IMR-90 (cell line): ENCODE data around the gene SOX21. TPM values are rescaled to one million over a fixed set of nuclear protein-coding genes. Genes with fewer than 3 reads are reported as not detected.

Experiments
- ATAC-seq: fragments of 200-7000 bp; cut with Tn5 transposase; 2 replicates; pipeline ENCODE4 v1.9.1; 2020; ENCODE audit warnings: low read depth, mild to moderate bottlenecking, moderate library complexity
- BruUV-seq: library from RNA; stranded (reverse); fragments of 400-500 nt; replicated peaks from 2 replicates; lab custom pipeline; 2021; lab: Mats Ljungman, UMichigan
- CTCF ChIA-PET: fragments of 300-600 bp; formaldehyde crosslinking; extraction: SDS; loops from one replicate; lab custom pipeline; 2021; ENCODE audit warnings: antibody characterized with exemption; lab: Yijun Ruan, JAX
- POLR2A ChIA-PET: fragments of 300-600 bp; sonication (Branson Sonifier 250); formaldehyde crosslinking; loops from one replicate; lab custom pipeline; 2022; ENCODE audit warnings: antibody characterized with exemption; ENCODE audit not compliant: unreplicated experiment; lab: Charles Lee
- DNase-seq: peaks from one replicate; pipeline ENCODE4 v3.0.0; 2013
- H2AFZ ChIP-seq: replicated peaks from 2 replicates; pipeline ENCODE3; 2013; ENCODE audit warnings: low read length, mild to moderate bottlenecking; ENCODE audit not compliant: poor library complexity
- H2AK5ac ChIP-seq: 2 replicates; pipeline ENCODE4 v1.6.1; 2013; ENCODE audit warnings: low read depth, low read length, inconsistent platforms
- H2AK9ac ChIP-seq: replicated peaks from 2 replicates; pipeline ENCODE3; 2013; ENCODE audit warnings: mild to moderate bottlenecking, low read depth, low read length, moderate library complexity; ENCODE audit not compliant: poor library complexity
- H2BK120ac ChIP-seq: 2 replicates; pipeline ENCODE4 v1.6.1; 2013; ENCODE audit warnings: low read depth, low read length, inconsistent platforms
- H2BK15ac ChIP-seq: 3 replicates; pipeline ENCODE4 v1.6.1; 2013; ENCODE audit warnings: low read depth, low read length, inconsistent platforms
- H2BK20ac ChIP-seq: 2 replicates; pipeline ENCODE4 v1.6.1; 2013; ENCODE audit warnings: low read depth, mild to moderate bottlenecking, inconsistent platforms, low read length, moderate library complexity
- H2BK5ac ChIP-seq: 2 replicates; pipeline ENCODE4 v1.6.1; 2013; ENCODE audit warnings: mild to moderate bottlenecking, low read depth, low read length, inconsistent platforms; ENCODE audit not compliant: poor library complexity, severe bottlenecking
- H3K14ac ChIP-seq: replicated peaks from 2 replicates; pipeline ENCODE4 v1.6.1; 2013; ENCODE audit warnings: low read depth, low read length, inconsistent platforms
- H3K18ac ChIP-seq: 2 replicates; pipeline ENCODE4 v1.6.1; 2013; ENCODE audit warnings: low read depth, low read length, control low read depth
- H3K23ac ChIP-seq: 2 replicates; pipeline ENCODE4 v1.6.1; 2013; ENCODE audit warnings: low read depth, low read length, inconsistent platforms
- H3K27ac ChIP-seq: 2 replicates; pipeline ENCODE4 v1.5.1; 2013; ENCODE audit warnings: mild to moderate bottlenecking, control low read depth, low read length; ENCODE audit not compliant: insufficient read depth
- H3K27me3 ChIP-seq: 2 replicates; pipeline ENCODE4 v1.6.1; 2013; ENCODE audit warnings: low read length; ENCODE audit not compliant: control insufficient read depth, insufficient read depth
- H3K36me3 ChIP-seq: 2 replicates; pipeline ENCODE4 v1.6.1; 2013; ENCODE audit warnings: low read length, mixed read lengths; ENCODE audit not compliant: control insufficient read depth, insufficient read depth
- H3K4ac ChIP-seq: 2 replicates; pipeline ENCODE4 v1.6.1; 2013; ENCODE audit warnings: low read depth, low read length, inconsistent platforms
- H3K4me1 ChIP-seq: 2 replicates; pipeline ENCODE4 v1.6.1; 2013; ENCODE audit warnings: low read length, mixed read lengths; ENCODE audit not compliant: control insufficient read depth, insufficient read depth
- H3K4me2 ChIP-seq: 2 replicates; pipeline ENCODE4 v1.6.1; 2013; ENCODE audit warnings: low read depth, mild to moderate bottlenecking, control low read depth, low read length, moderate library complexity
- H3K4me3 ChIP-seq: 2 replicates; pipeline ENCODE4 v1.5.1; 2013; ENCODE audit warnings: low read depth, mild to moderate bottlenecking, control low read depth, low read length, moderate library complexity; ENCODE audit not compliant: insufficient read depth
- H3K56ac ChIP-seq: 2 replicates; pipeline ENCODE4 v1.6.1; 2013; ENCODE audit warnings: low read length, inconsistent platforms; ENCODE audit not compliant: insufficient read depth; ENCODE audit errors: extremely low read depth
- H3K79me1 ChIP-seq, 2 experiments: 2 replicates each; pipeline ENCODE4 v1.6.1; 2013; ENCODE audit warnings: low read length in 2 of 2, inconsistent platforms in 1 of 2, low read depth in 1 of 2
- H3K9ac ChIP-seq: 2 replicates; pipeline ENCODE4 v1.6.1; 2013; ENCODE audit warnings: low read depth, low read length, control low read depth
- H3K9me1 ChIP-seq: 2 replicates; pipeline ENCODE4 v1.6.1; 2013; ENCODE audit warnings: low read length, inconsistent platforms; ENCODE audit not compliant: insufficient read depth
- H3K9me3 ChIP-seq: 2 replicates; pipeline ENCODE4 v1.6.1; 2013; ENCODE audit warnings: low read length; ENCODE audit not compliant: control insufficient read depth, insufficient read depth
- H4K20me1 ChIP-seq: 2 replicates; pipeline ENCODE4 v1.6.1; 2013; ENCODE audit warnings: low read length, inconsistent platforms; ENCODE audit not compliant: insufficient read depth
- H4K5ac ChIP-seq: 2 replicates; pipeline ENCODE4 v1.6.1; 2013; ENCODE audit warnings: mild to moderate bottlenecking, low read depth, low read length, control low read depth
- H4K8ac ChIP-seq, 2 experiments: 2 replicates each; pipeline ENCODE4 v1.6.1; 2013; ENCODE audit warnings: low read depth in 2 of 2, low read length in 2 of 2, control low read depth in 1 of 2, inconsistent platforms in 1 of 2
- H4K91ac ChIP-seq: 2 replicates; pipeline ENCODE4 v1.6.1; 2013; ENCODE audit warnings: low read depth, low read length, inconsistent platforms; ENCODE audit not compliant: insufficient read depth
- BHLHE40 ChIP-seq: fragments of 150-350 bp; IDR thresholded peaks from 2 replicates; pipeline ENCODE4 v1.6.1; 2016; ENCODE audit warnings: mild to moderate bottlenecking, low read depth, low read length
- FOS ChIP-seq: fragments of 150-350 bp; IDR thresholded peaks from 2 replicates; pipeline ENCODE4 v1.6.1; 2016; ENCODE audit warnings: low read depth, low read length
- MAZ ChIP-seq: IDR thresholded peaks from 2 replicates; pipeline ENCODE4 v1.6.1; 2012; ENCODE audit warnings: low read depth, mild to moderate bottlenecking, low read length, improper control_type of control experiment, moderate library complexity, borderline replicate concordance
- POLR2A ChIP-seq: IDR thresholded peaks from 2 replicates; pipeline ENCODE4 v1.6.1; 2012; ENCODE audit warnings: mild to moderate bottlenecking, low read depth, low read length
- SMC3 ChIP-seq: fragments of 150-350 bp; IDR thresholded peaks from 2 replicates; pipeline ENCODE4 v1.6.1; 2016; ENCODE audit warnings: low read depth, mild to moderate bottlenecking, antibody characterized with exemption, low read length, moderate library complexity
- USF2 ChIP-seq: fragments of 150-350 bp; IDR thresholded peaks from 2 replicates; pipeline ENCODE4 v1.6.1; 2017; ENCODE audit warnings: mild to moderate bottlenecking, antibody characterized with exemption, low read length, low read depth
- WGBS, 2 experiments: methylation state at CpG; one replicate each; pipeline versions ENCODE4 v1.1.5 to v1.1.7; 2013; ENCODE audit warnings: missing lambda C conversion rate in 2 of 2; ENCODE audit not compliant: insufficient read length in 1 of 2; ENCODE audit errors: extremely low coverage in 2 of 2; 5-methylcytosine and 5-hydroxymethylcytosine counted together
- dilution Hi-C: fragments of 300-500 bp; cut with HindIII; formaldehyde crosslinking; loops from one replicate; pipeline ENCODE4 v1.14.3; 2018; ENCODE audit warnings: low sequenced_read_pairs; ENCODE audit not compliant: unreplicated experiment
- in situ Hi-C: fragments of 300-500 bp; cut with MboI; formaldehyde crosslinking; loops from 3 replicates; pipeline ENCODE4 v1.14.3; 2019; ENCODE audit warnings: low sequenced_read_pairs, inconsistent platforms, mixed read lengths
- intact Hi-C: fragments of 100-400 bp; cut with micrococcal nuclease; formaldehyde crosslinking; loops from 2 replicates; pipeline ENCODE4 v1.10.0; 2022
- polyA plus RNA-seq, 3 experiments: library from polyadenylated mRNA; depleted of rRNA; stranded (reverse); fragments of >200 nt; gene quantifications; 2 replicates each; pipeline ENCODE4 v1.2.3, GENCODE V29; 2012; ENCODE audit warnings: low replicate concordance in 1 of 3
- total RNA-seq: library from RNA; depleted of rRNA; stranded (reverse); fragments of >200 nt; gene quantifications from 2 replicates; pipeline ENCODE4 v1.2.3, GENCODE V29; 2012

SOX21 gene
- total and polyA plus RNA-seq, 2 of the 4 experiments (the other 2 are of a cell fraction), result not detected

DNA sequence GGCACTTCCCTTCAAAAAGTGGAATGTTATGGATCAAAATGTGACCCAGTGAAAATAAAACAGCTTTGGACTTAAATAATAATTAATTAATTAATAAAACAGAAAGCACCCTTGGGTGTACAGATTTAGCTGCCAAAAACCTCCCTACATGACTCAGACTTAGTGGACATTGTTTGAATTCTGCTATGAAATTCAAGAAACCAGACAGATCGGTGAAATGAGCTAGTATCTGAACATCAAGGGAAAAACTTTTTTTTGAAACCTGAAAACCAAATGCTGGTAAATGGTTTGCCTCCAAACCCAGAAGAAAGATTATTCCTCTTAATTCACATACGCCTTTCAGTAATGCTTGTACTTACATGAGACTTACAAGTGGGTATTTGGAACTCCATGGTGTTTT, 33.5 kb downstream of the SOX21 start:
- Histone ChIP-seq H3K27me3 (peaks cover 31% of the 10 kb centered on the region), H2BK20ac (no peak overlapping the region), H2AK5ac (no peak overlapping the region), H4K91ac (no peak overlapping the region), H3K56ac (no peak overlapping the region), H2AFZ (no peak overlapping the region), H3K27ac (no peak overlapping the region), H3K23ac (no peak overlapping the region), H2AK9ac (no peak overlapping the region), H3K36me3 (no peaks in the 10 kb centered on the region), H2BK5ac (no peak overlapping the region), H3K9me1 (no peaks in the 10 kb centered on the region), H3K4me2 (no peak overlapping the region), H2BK15ac (no peak overlapping the region), H3K18ac (no peak overlapping the region), H3K9ac (no peak overlapping the region), H3K14ac (no peak overlapping the region), H3K4me1 (no peaks in the 10 kb centered on the region), H2BK120ac (no peak overlapping the region), H3K4me3 (no peak overlapping the region), H3K4ac (no peak overlapping the region), H4K8ac (no peak overlapping the region), H4K20me1 (no peaks in the 10 kb centered on the region), H4K5ac (no peak overlapping the region), H3K9me3 (no peaks in the 10 kb centered on the region; the same call in 1 of the 2 replicates), H3K79me1 (no peaks in the 10 kb centered on the region)
- ATAC-seq, result no peak
- intact Hi-C loops (loop anchor here (5.0 kb wide), 1 partner anchor 723 kb away; no protein-coding TSS in a partner anchor), in situ Hi-C loops (no loop called here), dilution Hi-C loops (no loop called here)
- BruUV-seq, result no TSS peak
- ChIA-PET CTCF (no interaction called here), POLR2A (no interaction called here)
- WGBS, 2 experiments, result no CpG with 5 or more reads among the region's 2 CpGs
- TF ChIP-seq FOS, result no peak
- TF ChIP-seq USF2, result no peak
- TF ChIP-seq POLR2A, result no peak
- no peak for TF ChIP-seq MAZ
- TF ChIP-seq SMC3, result no peak
- no peak for TF ChIP-seq BHLHE40
- DNase-seq, result no peak
